ENCODE results near the gene PRSS56. TPM values are rescaled to one million over a fixed set of nuclear protein-coding genes. Genes with fewer than 3 reads are reported as not detected.

Gene PRSS56
- total RNA-seq, 2 donors from 2014 or later: not detected

DNA sequence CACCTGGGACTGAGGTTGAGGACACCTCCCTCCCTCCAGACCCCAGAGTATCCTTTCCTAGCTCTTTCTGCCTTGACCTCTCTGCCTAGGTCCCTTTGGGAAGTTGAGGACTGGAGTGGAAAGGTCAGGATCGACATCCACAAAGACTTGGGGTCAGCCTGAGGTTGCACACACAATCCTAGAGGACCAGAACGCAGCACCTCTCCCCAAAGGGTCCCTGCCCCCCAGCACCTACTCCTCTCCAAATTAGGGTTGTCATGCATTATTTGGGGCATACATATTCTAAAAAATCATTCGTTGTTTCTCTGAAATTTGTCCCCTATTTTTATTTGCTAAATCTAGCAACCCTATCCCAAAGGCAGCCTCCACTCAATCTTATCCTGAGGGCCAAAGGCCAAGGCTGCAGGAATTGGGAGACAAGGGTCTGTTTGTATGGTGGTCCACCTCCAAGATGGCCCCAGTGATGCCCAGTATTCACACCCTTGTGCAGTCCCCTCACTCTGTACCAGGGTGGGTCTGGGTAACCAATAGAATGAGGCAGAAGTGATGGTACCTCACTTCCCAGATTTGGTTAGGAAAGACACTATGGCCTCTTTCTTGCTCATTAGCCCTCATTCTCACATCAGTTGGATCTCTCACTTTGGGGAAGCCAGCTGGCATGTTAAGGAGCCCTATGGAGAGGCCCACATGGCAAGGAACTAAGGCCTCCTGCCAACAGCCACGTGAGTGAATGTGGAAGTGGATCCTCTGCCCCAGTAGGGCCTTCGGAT, 15.8 kb downstream of the PRSS56 start:
- H3K9ac ChIP-seq (ENCODE audit: low read depth in 2 of 2, low read length in 2 of 2): no peak overlapping the region
- no peak for DNase-seq
- intact Hi-C loops (cut with DNase I): no loop called here
- no peak overlapping the region for H3K4me3 ChIP-seq
- no peaks in the 10 kb centered on the region for H3K9me3 ChIP-seq
- no peaks in the 10 kb centered on the region for H3K27me3 ChIP-seq
- H3K27ac ChIP-seq: no peak overlapping the region
- no peaks in the 10 kb centered on the region for H3K4me1 ChIP-seq
- TF ChIP-seq, protein P1, sequence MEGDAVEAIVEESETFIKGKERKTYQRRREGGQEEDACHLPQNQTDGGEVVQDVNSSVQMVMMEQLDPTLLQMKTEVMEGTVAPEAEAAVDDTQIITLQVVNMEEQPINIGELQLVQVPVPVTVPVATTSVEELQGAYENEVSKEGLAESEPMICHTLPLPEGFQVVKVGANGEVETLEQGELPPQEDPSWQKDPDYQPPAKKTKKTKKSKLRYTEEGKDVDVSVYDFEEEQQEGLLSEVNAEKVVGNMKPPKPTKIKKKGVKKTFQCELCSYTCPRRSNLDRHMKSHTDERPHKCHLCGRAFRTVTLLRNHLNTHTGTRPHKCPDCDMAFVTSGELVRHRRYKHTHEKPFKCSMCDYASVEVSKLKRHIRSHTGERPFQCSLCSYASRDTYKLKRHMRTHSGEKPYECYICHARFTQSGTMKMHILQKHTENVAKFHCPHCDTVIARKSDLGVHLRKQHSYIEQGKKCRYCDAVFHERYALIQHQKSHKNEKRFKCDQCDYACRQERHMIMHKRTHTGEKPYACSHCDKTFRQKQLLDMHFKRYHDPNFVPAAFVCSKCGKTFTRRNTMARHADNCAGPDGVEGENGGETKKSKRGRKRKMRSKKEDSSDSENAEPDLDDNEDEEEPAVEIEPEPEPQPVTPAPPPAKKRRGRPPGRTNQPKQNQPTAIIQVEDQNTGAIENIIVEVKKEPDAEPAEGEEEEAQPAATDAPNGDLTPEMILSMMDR (IDR thresholded peaks at IDR 0.05): no peak
- no peaks in the 10 kb centered on the region for H3K36me3 ChIP-seq

DNA sequence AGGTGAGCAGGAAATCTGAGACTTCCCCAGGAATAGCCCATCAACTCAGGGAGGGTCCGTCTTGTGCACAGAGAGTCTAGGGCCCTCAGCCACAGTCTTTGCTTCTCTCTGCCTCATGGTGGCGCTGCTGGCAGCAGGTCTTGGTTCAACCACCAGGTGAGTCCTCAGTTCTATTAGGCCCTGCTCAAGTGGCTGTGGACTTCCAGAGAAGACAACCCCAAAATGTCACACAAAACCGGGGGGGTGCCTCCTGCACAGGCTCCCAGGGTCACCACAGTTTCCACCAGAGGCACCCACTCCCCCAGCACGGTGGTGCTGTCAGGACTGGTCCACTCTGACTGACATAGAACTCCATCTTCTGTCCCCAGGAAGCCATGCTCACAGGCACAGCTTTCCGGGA, 16.9 kb downstream of the PRSS56 start:
- no peaks in the 10 kb centered on the region for H3K27me3 ChIP-seq

GRCh38 chr2:232537499-232537898, 17.3 kb downstream of the PRSS56 start:
- no peak for DNase-seq
- H3K9ac ChIP-seq (ENCODE audit: low read depth in 2 of 2, low read length in 2 of 2): no peak overlapping the region
- no peak overlapping the region for H3K4me3 ChIP-seq
- intact Hi-C loops (cut with DNase I): no loop called here
- TF ChIP-seq, protein P1 (IDR thresholded peaks at IDR 0.05): no peak
- H3K27me3 ChIP-seq: no peaks in the 10 kb centered on the region
- H3K9me3 ChIP-seq: no peaks in the 10 kb centered on the region
- no peaks in the 10 kb centered on the region for H3K4me1 ChIP-seq
- no peaks in the 10 kb centered on the region for H3K36me3 ChIP-seq
- no peak overlapping the region for H3K27ac ChIP-seq

More for the DNA sequence above, 16.9 kb downstream of the PRSS56 start:
- TF ChIP-seq, protein P1 (IDR thresholded peaks at IDR 0.05): peak; percentile 53
- no peaks in the 10 kb centered on the region for H3K36me3 ChIP-seq
- no peak overlapping the region for H3K9ac ChIP-seq (ENCODE audit: low read depth in 2 of 2, low read length in 2 of 2)
- H3K27ac ChIP-seq: no peak overlapping the region
- no peaks in the 10 kb centered on the region for H3K4me1 ChIP-seq
- H3K4me3 ChIP-seq: no peak overlapping the region
- no peaks in the 10 kb centered on the region for H3K9me3 ChIP-seq
- intact Hi-C loops (cut with DNase I): no loop called here
- DNase-seq: no peak

DNA sequence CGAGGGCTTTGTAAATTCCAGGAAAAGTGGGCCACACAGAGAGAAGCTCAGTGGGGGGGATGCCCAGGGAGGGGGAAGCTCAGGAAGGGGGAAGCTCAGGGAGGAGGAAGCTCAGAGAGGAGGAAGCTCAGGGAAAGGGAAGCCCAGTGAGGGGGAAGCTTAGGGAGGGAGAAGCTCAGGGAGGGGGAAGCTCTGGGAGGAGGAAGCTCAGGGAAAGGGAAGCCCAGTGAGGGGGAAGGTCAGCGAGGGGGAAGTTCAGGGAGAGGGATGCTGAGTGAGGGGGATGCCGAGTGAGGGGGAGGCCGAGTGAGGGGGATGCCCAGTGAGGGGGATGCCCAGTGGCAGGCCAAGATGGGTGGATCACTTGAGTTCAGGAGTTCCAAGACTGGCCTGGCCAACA, 18.5 kb downstream of the PRSS56 start:
- H3K4me3 ChIP-seq: no peak overlapping the region

DNA sequence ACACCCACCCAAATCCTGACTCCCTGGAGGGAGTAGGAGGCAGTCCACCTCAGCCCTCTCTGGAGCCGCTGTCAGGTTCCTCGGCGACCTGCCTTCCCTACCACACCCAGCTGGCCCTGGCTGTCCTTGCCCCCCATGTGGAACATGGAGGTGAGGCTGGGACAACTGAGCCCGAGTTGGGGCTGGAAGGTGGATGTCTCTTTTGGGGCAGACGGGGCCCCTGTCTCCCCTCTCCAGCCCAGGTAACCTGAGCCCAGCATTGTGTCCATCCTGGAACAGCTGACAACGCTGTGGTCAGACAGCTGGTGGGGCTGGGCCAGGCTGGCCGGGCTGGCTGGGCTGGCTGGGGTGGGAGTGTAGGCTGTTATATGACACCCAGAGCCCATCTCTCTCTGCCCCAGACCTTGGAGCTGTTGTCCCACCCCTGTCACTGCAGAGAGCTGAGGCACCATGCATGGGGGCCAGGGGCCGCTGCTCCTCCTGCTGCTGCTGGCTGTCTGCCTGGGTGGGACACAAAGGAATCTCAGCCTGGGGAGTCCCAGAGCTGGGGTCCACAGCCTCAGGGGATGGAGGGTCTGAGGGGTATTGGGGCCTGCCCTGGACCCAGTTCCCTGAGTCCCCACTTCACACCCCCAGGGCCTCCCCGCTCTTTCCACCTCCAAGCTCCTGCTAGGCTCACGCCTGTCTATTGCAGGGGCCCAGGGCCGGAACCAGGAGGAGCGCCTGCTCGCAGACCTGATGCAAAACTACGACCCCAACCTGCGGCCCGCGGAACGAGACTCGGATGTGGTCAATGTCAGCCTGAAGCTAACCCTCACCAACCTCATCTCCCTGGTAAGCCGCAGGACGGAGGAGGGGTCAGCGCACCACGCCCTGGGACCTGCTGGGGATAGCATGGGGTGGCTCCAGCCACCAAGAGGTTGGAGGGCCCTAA, 19.4 kb downstream of the PRSS56 start, which contains the start of gene CHRNG:
Gene CHRNG, plus strand, starts transcription at position 395 of the 934 bp plus-strand sequence. Its CDS starts 56 bp downstream, at position 451.
- DNase-seq: no peak

More for the DNA sequence above, 18.5 kb downstream of the PRSS56 start:
- no peaks in the 10 kb centered on the region for H3K27me3 ChIP-seq
- intact Hi-C loops (cut with DNase I): no loop called here
- no peaks in the 10 kb centered on the region for H3K36me3 ChIP-seq
- H3K9ac ChIP-seq (ENCODE audit: low read depth in 2 of 2, low read length in 2 of 2): no peak overlapping the region
- TF ChIP-seq, protein P1 (IDR thresholded peaks at IDR 0.05): no peak
- DNase-seq: no peak
- H3K9me3 ChIP-seq: no peaks in the 10 kb centered on the region
- no peak overlapping the region for H3K27ac ChIP-seq
- no peaks in the 10 kb centered on the region for H3K4me1 ChIP-seq

More for the DNA sequence above, 19.4 kb downstream of the PRSS56 start, which contains the start of gene CHRNG:
- no peaks in the 10 kb centered on the region for H3K9me3 ChIP-seq
- intact Hi-C loops (cut with DNase I): no loop called here
- H3K27me3 ChIP-seq: no peaks in the 10 kb centered on the region
- no peak within 1 kb of the TSS for H3K9ac ChIP-seq (ENCODE audit: low read depth in 2 of 2, low read length in 2 of 2)
- H3K4me3 ChIP-seq: no peak within 1 kb of the TSS
- H3K4me1 ChIP-seq: no peaks in the 10 kb centered on the region
- TF ChIP-seq, protein P1 (IDR thresholded peaks at IDR 0.05): no peak
- H3K27ac ChIP-seq: no peak within 1 kb of the TSS
- H3K36me3 ChIP-seq: no peaks in the 10 kb centered on the region
